Measurements from ENCODE around the gene TOP2B. TPM values are rescaled to one million over a fixed set of nuclear protein-coding genes. Genes with fewer than 3 reads are reported as not detected.

TOP2B gene
- total and polyA plus RNA-seq, 4 donors, result 13.5 to 52.9 (median 34.5) TPM

GRCh38 chr3:25662736-25663320 lies 1.9 kb downstream of the TOP2B start (continued):
- TF ChIP-seq RAD21 (IDR thresholded peaks at IDR 0.05), result no peak
- no peak for TF ChIP-seq HNF4G (IDR thresholded peaks at IDR 0.05)
- no peak for TF ChIP-seq HNF4A (conservative IDR thresholded peaks at IDR 0.05)

DNA sequence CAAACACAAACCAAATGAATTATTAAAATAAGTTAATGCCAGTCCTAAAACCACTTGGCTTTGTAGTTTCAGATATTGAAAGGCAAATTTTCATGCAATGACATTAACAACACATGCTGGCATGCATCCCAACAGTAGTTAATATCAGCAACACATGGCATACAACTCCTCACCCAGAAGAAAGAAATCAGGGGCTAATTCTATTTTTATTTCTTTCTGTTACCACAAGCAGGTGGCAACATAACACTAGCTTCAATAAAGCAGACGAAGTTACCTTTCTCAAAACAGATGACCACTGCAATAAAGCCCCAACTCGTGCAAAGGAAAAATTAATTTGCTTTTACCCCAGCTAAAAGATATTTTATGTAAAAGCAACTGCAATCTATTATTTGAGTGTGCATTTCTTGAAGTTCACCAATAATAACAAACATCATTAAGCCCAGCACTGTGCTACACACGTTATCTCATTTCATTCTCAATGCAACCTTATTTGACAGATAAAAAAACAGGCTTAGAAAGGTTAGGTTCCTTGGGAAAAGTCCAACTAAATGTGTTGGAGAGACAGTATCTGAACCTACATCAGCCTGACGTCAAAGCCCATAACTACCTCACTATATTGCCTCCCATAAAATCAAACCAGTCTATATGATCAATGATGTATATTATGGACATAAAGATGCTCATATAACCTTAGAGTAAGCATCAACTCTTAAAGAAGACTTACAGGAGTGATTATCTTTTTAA lies 2.8 kb downstream of the TOP2B start:
- no peaks in the 10 kb centered on the region for H3K36me3 ChIP-seq (ENCODE audit: control insufficient read depth in 4 of 4, insufficient read depth in 3 of 4, low read depth in 1 of 4, low read length in 3 of 4)
- DNase-seq (ENCODE audit: low spot score), result no peak
- H3K4me1 ChIP-seq (ENCODE audit: control insufficient read depth in 4 of 4, insufficient read depth in 4 of 4, low read length in 3 of 4), result peaks cover 2 to 23% (median 22%) of the 10 kb centered on the region in 4 donors
- H3K27me3 ChIP-seq (ENCODE audit: control insufficient read depth in 4 of 4, insufficient read depth in 4 of 4, low read length in 3 of 4), result no peaks in the 10 kb centered on the region
- no peaks in the 10 kb centered on the region for H3K9me3 ChIP-seq (ENCODE audit: control insufficient read depth in 4 of 4, low read length in 3 of 4)
- no peak overlapping the region for H3K27ac ChIP-seq (ENCODE audit: low read depth in 1 of 2, low read length in 2 of 2)
- TF ChIP-seq FOXA2 (IDR thresholded peaks at IDR 0.05), result no peak
- no peak for TF ChIP-seq RXRA (IDR thresholded peaks at IDR 0.05)
- no peak for TF ChIP-seq EGR1 (IDR thresholded peaks at IDR 0.05; ENCODE audit: low read depth in 2 of 2)
- no peak for TF ChIP-seq FOXA1 (IDR thresholded peaks at IDR 0.05)
- TF ChIP-seq SP1 (IDR thresholded peaks at IDR 0.05), result no peak
- TF ChIP-seq HNF4A (conservative IDR thresholded peaks at IDR 0.05), result no peak
- no peak for TF ChIP-seq REST (IDR thresholded peaks at IDR 0.05)
- no peak overlapping the region for H3K9ac ChIP-seq (ENCODE audit: low read depth in 1 of 2, low read length in 2 of 2)
- no peak overlapping the region for H3K4me3 ChIP-seq (ENCODE audit: low read depth in 1 of 3, low read length in 3 of 3)
- 15% methylated on average over 4 of the region's 4 CpGs for WGBS

GRCh38 chr3:25658836-25659235 lies 5.9 kb downstream of the TOP2B start:
- H3K27ac ChIP-seq (ENCODE audit: low read depth in 1 of 2, low read length in 2 of 2), result no peak overlapping the region
- no peak for DNase-seq (ENCODE audit: low spot score)
- H3K4me3 ChIP-seq (ENCODE audit: low read depth in 1 of 3, low read length in 3 of 3), result no peak overlapping the region
- WGBS, result 79% methylated on average over 1 of the region's 1 CpG
- H3K36me3 ChIP-seq (ENCODE audit: control insufficient read depth in 4 of 4, insufficient read depth in 3 of 4, low read depth in 1 of 4, low read length in 3 of 4), result no peaks in the 10 kb centered on the region
- no peaks in the 10 kb centered on the region for H3K9me3 ChIP-seq (ENCODE audit: control insufficient read depth in 4 of 4, low read length in 3 of 4)
- H3K4me1 ChIP-seq (ENCODE audit: control insufficient read depth in 4 of 4, insufficient read depth in 4 of 4, low read length in 3 of 4), result peaks cover 3 to 33% (median 22%) of the 10 kb centered on the region in 4 donors
- no peak overlapping the region for H3K9ac ChIP-seq (ENCODE audit: low read depth in 1 of 2, low read length in 2 of 2)
- H3K27me3 ChIP-seq (ENCODE audit: control insufficient read depth in 4 of 4, insufficient read depth in 4 of 4, low read length in 3 of 4), result no peaks in the 10 kb centered on the region
- TF ChIP-seq HNF4A (conservative IDR thresholded peaks at IDR 0.05) (no peak), SP1 (IDR thresholded peaks at IDR 0.05) (no peak), YY1 (IDR thresholded peaks at IDR 0.05) (no peak), NR2F2 (IDR thresholded peaks at IDR 0.05) (no peak), RAD21 (IDR thresholded peaks at IDR 0.05) (no peak), FOXA1 (IDR thresholded peaks at IDR 0.05) (no peak), EGR1 (IDR thresholded peaks at IDR 0.05; ENCODE audit: low read depth in 2 of 2) (no peak), RXRA (IDR thresholded peaks at IDR 0.05) (no peak), FOXA2 (IDR thresholded peaks at IDR 0.05) (no peak), ATF3 (IDR thresholded peaks at IDR 0.05) (no peak), HNF4G (IDR thresholded peaks at IDR 0.05) (no peak), GABPA (IDR thresholded peaks at IDR 0.05 in 1 of 2, conservative IDR thresholded peaks at IDR 0.05 in 1 of 2) (no peak), REST (IDR thresholded peaks at IDR 0.05) (no peak), JUND (IDR thresholded peaks at IDR 0.05) (no peak), TAF1 (conservative IDR thresholded peaks at IDR 0.05) (no peak)
- TF ChIP-seq, protein P1, sequence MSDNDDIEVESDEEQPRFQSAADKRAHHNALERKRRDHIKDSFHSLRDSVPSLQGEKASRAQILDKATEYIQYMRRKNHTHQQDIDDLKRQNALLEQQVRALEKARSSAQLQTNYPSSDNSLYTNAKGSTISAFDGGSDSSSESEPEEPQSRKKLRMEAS (IDR thresholded peaks at IDR 0.05), result no peak
- TF ChIP-seq, protein P2, sequence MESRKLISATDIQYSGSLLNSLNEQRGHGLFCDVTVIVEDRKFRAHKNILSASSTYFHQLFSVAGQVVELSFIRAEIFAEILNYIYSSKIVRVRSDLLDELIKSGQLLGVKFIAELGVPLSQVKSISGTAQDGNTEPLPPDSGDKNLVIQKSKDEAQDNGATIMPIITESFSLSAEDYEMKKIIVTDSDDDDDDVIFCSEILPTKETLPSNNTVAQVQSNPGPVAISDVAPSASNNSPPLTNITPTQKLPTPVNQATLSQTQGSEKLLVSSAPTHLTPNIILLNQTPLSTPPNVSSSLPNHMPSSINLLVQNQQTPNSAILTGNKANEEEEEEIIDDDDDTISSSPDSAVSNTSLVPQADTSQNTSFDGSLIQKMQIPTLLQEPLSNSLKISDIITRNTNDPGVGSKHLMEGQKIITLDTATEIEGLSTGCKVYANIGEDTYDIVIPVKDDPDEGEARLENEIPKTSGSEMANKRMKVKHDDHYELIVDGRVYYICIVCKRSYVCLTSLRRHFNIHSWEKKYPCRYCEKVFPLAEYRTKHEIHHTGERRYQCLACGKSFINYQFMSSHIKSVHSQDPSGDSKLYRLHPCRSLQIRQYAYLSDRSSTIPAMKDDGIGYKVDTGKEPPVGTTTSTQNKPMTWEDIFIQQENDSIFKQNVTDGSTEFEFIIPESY (IDR thresholded peaks at IDR 0.05), result no peak
